HG03064 (cell line): ENCODE data around the gene MT2A.
"Not testable (repeated sequence)": the region's sequence is repeated elsewhere in the genome, so short reads cannot be mapped to it uniquely, and the experiment has no call there.

Experiments used
- ATAC-seq: cut with Tn5 transposase; IDR thresholded peaks from one replicate; pipeline ENCODE4 v1.9.1; 2021; ENCODE audit warnings: low read depth; ENCODE audit not compliant: unreplicated experiment

MT2A gene

GRCh38 chr16:56618138-56618537 is 9.8 kb downstream of the MT2A start:
- ATAC-seq, result no peak

- no peak for ATAC-seq
Observed at GRCh38 chr16:56620339-56620897, 12.0 kb downstream of the MT2A start.

- ATAC-seq, result not testable (repeated sequence)
Observed at GRCh38 chr16:56621665-56622445, 13.5 kb downstream of the MT2A start.

DNA sequence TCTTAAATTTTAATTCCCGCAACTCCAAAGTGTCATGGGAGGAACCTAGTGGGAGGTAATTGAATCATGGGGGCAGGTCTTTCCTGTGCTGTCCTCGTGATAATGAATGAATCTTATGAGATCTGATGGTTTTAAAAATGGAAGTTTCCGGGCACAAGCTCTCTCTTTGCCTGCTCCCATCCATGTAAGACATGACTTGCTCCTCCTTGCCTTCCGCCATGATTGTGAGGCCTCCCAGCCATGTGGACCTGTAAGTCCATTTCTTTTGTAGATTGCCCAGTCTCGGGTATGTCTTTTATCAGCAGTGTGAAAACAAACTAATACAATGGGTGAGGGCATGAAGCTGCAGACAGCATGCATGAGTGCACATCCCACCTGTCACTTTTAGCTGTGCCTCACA is 14.8 kb downstream of the MT2A start:
- not testable (repeated sequence) for ATAC-seq

- no peak for ATAC-seq
Observed at GRCh38 chr16:56623637-56624036, 15.3 kb downstream of the MT2A start.

GRCh38 chr16:56625140-56625942 is 17.0 kb downstream of the MT2A start, which contains the start of gene MT1E:
TSS of gene MT1E (plus strand) at chr16:56625781. CDS start at chr16:56625852, 71 bp downstream.
- ATAC-seq, result peak; percentile 51

- no peak for ATAC-seq
Observed at GRCh38 chr16:56625943-56626654, 17.7 kb downstream of the MT2A start.

GRCh38 chr16:56626685-56627084 is 18.3 kb downstream of the MT2A start:
- ATAC-seq, result no peak

GRCh38 chr16:56628486-56629350 is 20.3 kb downstream of the MT2A start:
- no peak for ATAC-seq

DNA sequence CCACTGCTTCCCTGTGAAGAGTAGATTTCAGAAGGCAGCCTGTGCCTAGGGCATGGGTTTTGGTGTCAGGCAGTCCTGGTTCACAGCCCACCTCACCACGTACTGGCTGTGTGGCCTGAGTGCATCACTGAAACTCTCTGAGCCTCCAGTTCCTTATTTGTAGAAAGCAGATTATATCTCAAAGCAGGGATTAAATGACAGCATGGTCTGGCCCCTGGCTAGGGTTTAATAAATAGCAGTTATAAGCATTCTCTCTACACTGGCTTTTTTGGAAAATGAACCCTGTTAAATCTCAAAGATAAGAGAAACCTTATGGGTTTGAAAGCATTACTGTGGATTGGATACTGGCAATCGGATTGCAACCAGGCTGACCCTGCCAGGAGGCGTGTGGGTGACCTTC is 21.1 kb downstream of the MT2A start:
- ATAC-seq, result no peak

GRCh38 chr16:56630134-56630533 is 21.8 kb downstream of the MT2A start:
- no peak for ATAC-seq

DNA sequence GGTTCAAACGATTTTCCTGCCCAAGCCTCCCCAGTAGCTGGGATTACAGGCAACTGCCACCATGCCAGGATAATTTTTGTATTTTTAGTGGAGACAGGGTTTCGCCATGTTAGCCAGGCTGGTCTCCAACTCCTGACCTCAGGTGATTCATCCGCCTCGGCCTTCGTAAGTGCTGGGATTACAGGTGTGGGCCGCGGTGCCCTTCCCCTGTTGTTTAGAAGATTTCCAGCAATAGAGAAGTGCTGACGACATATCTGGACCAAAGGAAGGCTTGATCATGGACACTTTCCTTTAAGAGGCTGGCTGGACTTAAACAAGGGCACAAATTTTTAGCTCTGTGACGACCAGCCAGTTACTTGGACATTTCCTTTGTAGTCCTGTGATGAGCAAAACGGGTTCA is 22.8 kb downstream of the MT2A start:
- no peak for ATAC-seq

GRCh38 chr16:56631832-56632155 is 23.4 kb downstream of the MT2A start:
- no peak for ATAC-seq

GRCh38 chr16:56632156-56632847 is 23.9 kb downstream of the MT2A start, which contains the start of gene MT1M:
TSS of gene MT1M (plus strand) at chr16:56632659. CDS start at chr16:56632732, 73 bp downstream.
- no peak for ATAC-seq

- no peak for ATAC-seq
Observed at GRCh38 chr16:56632848-56633365, 24.5 kb downstream of the MT2A start.

DNA sequence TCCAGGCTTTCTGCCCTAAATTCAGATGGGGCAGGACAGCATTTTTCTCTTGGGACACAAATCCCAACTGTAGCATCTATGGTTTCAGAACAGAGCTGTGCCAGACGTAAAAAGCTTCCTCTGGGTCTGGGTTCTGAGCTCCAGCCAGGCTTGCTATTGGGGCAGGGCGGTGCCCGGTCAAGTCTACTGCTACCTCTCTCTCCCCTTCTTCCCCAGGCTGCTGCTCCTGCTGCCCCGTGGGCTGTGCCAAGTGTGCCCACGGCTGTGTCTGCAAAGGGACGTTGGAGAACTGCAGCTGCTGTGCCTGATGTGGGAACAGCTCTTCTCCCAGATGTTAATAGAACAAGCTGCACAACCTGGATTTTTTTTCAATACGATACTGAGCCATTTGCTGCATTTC is 25.2 kb downstream of the MT2A start:
- ATAC-seq, result no peak

DNA sequence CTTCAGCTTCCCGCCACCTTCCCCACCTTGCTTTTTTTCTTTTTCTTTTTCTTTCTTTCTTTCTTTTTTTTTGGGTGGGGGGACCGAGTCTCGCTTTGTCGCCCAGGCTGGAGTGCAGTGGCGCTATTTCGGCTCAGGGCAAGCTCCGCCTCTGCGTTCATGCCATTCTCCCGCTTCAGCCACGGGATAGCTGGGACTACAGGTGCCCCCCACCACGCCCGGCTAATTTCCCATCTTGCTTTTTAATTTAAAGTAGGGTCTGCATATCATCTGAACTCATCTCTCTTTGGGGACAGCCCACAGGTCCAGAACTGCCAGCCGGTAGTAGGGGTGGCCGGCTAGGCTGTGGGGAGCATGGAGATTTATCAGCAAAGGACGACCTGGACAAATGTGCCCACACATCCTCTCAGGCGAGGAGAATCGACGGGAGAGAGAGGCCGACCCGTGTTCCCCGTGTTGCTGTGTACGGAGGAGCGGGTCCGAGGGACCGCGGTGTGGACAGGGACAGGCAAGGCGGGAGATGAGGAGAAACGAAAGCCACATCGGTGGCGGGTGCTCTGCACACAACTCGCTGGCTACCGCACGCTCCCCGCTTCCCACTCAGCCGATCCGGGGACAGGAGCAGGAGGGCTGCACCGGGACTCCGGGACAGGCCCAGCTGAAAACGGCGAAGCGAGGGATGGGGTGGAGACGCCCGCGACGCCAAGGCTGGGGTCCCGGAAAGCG is 26.5 kb downstream of the MT2A start:
- no peak for ATAC-seq

- no peak for ATAC-seq
Observed at GRCh38 chr16:56635441-56635967, 27.1 kb downstream of the MT2A start.
